ENCODE results near the gene DNMT3B.

The DNMT3B gene

DNA sequence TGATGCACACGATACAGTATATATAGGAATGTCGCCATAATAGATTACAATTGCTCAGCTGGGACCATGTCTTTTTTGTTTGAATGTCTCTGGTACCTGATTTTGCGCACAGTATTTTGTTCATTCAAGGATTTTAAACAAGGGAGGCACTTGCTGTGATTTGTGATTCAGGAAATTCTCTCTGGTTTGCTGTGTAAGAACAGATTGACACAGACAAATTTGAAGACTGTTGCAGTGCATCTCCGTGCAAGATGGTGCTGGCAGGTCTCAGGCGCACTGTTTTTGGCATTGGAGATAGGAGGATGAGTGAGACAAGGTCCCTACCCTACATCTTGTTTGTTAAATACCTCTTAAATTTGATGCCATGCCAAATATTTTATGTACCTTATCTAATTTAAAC lies 60.0 kb downstream of the DNMT3B start:
- no peak for DNase-seq

GRCh38 chr20:32823078-32823477 lies 60.9 kb downstream of the DNMT3B start:
- no peak for DNase-seq

GRCh38 chr20:32823737-32824588 lies 61.8 kb downstream of the DNMT3B start:
- no peak for DNase-seq

DNA sequence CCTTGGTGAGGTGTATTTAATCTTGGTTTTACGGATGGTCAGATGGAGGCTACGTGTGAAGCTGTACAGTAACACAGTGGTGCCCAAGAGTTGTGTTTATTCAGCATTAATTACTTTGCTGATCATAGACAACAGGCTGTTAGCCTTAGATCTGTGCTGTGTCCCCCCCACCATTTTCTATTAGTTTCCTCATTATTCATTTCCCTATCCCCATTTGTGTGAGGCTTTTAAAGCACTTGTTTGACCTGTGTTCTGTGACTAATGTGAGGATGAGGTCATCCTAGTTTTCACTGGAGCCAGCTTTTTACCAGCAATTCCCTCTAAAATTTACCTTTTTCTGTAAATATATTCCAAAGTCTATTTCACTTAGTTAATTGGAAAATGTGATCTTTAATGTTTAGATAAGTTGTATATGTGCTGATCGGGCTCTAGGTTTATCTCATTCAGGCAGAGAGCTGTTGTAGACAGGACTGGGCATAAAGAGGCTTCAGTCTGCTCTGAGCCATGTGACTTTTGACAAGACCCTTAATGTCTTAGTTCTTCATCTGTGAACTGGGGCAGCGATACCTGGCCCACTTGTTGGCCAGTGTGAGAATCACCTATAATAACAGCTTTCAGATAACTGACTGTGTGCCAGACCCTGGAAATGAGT lies 66.0 kb downstream of the DNMT3B start:
- DNase-seq = no peak

DNA sequence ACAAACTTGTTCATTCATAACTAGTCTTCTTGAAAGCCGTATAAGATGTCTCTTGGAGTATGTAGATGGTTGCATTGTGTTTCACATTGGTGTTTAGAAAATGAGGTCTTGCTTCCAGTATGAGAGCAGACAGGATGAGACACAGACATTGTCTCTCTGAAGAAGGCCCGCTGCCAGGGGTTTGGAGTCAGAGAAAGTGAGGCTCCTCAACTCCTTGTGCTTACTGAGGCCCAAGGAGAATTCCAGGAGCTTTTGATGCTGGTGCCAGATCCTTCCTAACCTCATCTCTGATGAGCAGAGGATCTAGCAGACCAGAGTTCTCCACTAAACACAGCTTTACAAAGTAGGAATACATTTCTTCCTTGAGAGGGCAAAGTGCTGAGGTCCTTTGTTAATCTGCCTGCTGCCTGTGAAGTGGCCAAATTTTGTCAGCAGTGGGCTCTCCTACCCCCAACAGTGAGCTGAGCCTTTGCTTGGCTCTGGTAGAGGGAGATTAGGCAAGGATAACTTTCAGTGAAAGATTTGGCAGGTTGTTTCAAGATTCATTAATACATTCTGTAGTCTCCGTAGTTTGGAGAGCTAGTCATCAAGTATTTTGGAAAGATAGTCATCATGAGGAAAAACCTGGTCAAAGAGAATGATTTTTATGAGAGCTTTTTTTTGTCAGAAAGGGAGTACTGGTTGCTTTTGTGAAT lies 67.3 kb downstream of the DNMT3B start:
- DNase-seq = no peak

DNA sequence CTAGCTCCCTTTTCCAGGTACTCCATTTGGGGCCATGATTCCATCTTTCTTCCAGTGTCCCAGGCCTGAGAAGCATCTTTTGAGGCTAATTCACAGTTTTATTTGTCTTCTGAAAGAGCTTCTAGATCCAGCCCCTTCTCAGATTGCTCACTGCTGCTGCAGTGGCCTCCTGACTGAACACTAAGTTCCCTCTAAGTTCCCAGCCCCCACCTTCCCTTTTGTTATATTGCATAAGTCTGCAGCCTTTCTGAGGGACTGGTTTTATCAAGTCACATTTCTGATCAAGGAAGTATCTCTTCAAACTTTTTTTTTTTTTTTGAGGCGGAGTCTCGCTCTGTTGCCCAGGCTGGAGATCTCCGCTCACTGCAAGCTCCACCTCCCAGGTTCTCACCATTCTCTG lies 68.3 kb downstream of the DNMT3B start:
- DNase-seq = no peak

GRCh38 chr20:32831982-32832381 lies 69.8 kb downstream of the DNMT3B start:
- DNase-seq = no peak

GRCh38 chr20:32832664-32833063 lies 70.5 kb downstream of the DNMT3B start:
- DNase-seq = no peak

- no peak for DNase-seq
These were observed 72.8 kb downstream of the DNMT3B start for GRCh38 chr20:32834972-32835371.

- DNase-seq = no peak
These were observed 75.0 kb downstream of the DNMT3B start for GRCh38 chr20:32837157-32837556.

GRCh38 chr20:32839227-32839981 lies 77.2 kb downstream of the DNMT3B start:
- DNase-seq = no peak

DNA sequence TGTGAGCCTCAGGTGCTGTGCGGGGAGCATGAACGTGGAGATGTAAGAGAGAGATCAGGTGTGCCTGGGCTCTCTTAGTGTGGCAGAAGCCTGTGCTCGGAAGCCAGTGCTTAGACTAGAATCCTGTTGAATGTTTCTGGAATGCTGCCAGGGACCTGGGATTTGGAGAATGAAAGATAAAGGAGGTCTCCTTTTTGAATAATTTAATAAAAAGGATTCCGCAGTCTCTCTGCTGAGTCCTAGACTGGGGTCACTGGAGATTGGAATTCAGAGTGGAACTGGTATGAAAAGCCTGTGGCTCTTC lies 77.7 kb downstream of the DNMT3B start:
- no peak for DNase-seq

DNA sequence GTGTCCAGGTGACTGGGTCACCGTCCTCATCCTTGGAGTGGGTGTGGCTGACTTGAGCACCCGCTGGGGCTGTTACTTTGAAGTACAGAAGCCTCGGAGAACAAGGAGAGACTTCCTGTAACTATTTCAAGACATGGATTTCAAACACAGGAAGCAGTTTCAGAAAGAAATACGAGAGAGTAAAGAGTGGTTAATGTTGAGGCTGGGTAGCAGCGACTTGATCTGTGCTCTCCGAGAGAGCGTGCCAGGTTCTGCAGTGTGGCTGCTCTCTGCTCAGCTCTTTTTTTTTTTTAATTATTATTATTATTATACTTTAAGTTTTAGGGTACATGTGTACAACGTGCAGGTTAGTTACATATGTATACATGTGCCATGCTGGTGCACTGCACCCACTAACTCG lies 79.0 kb downstream of the DNMT3B start:
- no peak for DNase-seq

GRCh38 chr20:32841632-32842031 lies 79.4 kb downstream of the DNMT3B start:
- DNase-seq = no peak

DNA sequence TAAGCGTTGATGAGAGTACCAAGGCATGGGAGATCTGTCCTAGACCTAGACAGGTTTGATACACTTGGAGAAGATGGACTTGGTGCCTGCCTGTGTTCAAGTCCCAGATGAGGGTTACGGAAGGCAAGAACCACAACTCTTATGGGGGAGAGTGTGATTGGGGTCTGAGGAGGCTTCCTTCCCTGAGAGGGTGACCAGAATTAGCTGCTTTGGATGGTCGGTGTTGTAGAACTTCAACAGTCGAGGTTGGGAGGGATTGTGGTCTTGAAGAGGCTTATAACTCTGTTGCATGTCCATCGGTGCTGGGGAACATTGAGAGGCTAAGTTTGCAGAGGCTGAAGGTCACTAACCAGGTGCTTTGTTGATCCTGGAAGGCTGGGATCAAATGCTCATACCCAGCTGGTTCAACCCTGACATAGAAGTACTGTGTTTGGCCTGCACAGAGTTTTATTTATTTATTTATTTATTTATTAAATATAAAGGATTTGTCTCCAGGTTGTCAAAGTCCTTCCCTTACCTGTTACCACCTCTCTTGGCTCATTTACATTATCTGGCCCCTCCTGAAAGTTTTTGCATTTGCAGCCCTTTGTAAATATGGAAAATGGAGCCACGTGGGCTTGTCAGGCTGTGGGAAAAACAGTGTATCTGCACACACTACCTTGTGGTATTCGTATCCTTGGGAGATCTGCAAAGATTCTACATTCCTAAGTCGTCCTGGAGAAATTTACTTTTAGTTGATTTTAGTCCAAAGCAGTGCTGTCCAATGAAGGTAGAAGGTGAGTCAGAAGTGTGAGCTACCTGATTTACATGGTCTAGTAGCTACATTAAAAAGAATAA lies 80.7 kb downstream of the DNMT3B start:
- no peak for DNase-seq

- DNase-seq = no peak
These were observed 83.6 kb downstream of the DNMT3B start for GRCh38 chr20:32845786-32846185.

GRCh38 chr20:32846852-32847251 lies 84.7 kb downstream of the DNMT3B start:
- DNase-seq = no peak

GRCh38 chr20:32847964-32848363 lies 85.8 kb downstream of the DNMT3B start:
- no peak for DNase-seq

DNA sequence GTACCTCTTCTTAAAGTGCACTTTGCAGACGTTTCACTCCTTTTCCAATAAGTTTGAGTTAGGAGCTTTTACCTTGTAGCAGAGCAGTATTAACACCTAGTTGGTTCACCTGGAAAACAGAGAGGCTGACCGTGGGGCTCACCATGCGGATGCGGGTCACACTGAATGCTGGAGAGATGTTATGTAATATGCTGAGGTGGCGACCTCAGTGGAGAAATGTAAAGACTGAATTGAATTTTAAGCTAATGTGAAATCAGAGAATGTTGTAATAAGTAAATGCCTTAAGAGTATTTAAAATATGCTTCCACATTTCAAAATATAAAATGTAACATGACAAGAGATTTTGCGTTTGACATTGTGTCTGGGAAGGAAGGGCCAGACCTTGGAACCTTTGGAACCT lies 86.7 kb downstream of the DNMT3B start:
- DNase-seq = no peak

DNA sequence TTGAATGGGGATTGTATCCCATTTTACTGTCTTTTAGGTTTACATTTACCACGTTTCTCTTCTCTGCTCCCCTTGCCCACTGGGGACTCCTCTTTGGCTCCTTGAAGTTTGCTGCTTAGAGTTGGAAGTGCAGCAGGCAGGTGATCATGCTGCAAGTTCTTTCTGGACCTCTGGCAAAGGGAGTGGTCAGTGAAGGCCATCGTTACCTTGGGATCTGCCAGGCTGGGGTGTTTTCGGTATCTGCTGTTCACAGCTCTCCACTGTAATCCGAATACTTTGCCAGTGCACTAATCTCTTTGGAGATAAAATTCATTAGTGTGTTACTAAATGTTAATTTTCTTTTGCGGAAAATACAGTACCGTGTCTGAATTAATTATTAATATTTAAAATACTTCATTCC lies 87.4 kb downstream of the DNMT3B start:
- no peak for DNase-seq

- DNase-seq = no peak
These were observed 93.2 kb downstream of the DNMT3B start for GRCh38 chr20:32855387-32855786.

DNA sequence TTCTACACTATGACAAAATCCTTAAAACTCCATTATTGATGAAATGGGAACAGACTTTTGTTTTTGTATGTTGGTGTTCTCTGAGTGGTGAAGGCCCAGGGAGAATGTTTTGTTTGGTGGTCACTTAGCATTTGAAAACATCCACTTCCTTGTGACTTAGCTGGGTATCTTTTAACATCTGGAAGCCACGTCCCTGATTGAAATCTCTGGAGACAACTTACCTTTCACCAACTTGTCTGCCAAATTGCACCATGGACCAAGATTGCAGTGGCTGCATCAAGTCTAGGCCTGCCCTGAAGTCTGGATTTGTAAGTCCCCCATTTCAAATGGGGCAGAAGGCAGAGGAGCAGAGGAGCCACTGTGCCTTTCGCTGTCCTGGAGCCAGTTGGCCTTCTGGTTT lies 96.0 kb downstream of the DNMT3B start:
- DNase-seq = no peak

Data from right kidney (tissue), 1 donor.